ENCODE data around the gene PNPT1. TPM values are rescaled to one million over a fixed set of nuclear protein-coding genes. Genes with fewer than 3 reads are reported as not detected.

The PNPT1 gene
- total and polyA plus RNA-seq, 2 of the 13 experiments (the other 11 are each of a cell fraction or from before 2014, with no cell fraction given) = 23.4 to 61.0 TPM

DNA sequence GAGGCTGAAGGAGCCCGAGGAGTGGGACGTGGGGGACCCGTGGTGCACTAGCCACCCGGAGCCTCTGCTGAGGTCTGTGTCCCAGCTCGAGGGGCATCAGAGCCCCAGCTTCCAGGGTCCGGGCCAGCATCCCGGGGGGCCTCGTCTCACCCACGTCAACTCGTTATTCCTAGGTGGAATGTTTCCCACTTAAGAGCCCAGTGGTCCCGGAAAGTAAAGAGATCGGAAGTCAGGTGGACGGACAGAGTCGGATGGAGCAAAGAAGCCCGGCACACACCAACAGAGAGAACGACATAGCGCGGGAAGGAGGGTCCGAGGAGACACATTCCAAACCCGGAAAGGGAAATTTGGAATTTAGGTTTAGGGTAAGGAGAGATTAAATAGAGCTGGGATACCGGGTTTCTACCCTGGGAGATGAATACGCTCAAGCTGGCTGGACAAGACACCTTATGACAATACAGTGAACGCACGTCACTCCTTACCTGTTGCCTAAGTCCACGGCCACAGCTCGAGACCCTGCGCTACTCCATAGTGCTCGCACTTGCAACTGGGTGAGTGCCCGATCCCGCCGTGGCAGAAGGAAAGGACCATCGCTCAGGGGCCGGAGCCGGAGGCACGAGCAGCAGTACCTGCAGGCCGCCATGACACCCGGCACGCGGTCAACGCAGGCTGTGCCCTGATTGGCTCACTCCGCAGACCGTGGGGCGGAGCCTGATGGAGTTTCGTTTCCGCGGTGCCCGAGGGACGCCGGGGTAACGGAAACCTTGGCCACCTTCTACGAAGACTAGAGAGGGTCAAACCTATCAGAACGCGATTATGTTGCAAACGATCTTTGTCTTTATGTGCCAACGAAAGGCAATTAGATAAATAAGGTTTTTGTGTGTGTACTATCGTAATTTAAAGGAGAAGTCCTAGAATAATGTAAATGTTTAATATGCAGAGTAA is at the start of gene PNPT1 (continued):
- TF ChIP-seq, protein P1, sequence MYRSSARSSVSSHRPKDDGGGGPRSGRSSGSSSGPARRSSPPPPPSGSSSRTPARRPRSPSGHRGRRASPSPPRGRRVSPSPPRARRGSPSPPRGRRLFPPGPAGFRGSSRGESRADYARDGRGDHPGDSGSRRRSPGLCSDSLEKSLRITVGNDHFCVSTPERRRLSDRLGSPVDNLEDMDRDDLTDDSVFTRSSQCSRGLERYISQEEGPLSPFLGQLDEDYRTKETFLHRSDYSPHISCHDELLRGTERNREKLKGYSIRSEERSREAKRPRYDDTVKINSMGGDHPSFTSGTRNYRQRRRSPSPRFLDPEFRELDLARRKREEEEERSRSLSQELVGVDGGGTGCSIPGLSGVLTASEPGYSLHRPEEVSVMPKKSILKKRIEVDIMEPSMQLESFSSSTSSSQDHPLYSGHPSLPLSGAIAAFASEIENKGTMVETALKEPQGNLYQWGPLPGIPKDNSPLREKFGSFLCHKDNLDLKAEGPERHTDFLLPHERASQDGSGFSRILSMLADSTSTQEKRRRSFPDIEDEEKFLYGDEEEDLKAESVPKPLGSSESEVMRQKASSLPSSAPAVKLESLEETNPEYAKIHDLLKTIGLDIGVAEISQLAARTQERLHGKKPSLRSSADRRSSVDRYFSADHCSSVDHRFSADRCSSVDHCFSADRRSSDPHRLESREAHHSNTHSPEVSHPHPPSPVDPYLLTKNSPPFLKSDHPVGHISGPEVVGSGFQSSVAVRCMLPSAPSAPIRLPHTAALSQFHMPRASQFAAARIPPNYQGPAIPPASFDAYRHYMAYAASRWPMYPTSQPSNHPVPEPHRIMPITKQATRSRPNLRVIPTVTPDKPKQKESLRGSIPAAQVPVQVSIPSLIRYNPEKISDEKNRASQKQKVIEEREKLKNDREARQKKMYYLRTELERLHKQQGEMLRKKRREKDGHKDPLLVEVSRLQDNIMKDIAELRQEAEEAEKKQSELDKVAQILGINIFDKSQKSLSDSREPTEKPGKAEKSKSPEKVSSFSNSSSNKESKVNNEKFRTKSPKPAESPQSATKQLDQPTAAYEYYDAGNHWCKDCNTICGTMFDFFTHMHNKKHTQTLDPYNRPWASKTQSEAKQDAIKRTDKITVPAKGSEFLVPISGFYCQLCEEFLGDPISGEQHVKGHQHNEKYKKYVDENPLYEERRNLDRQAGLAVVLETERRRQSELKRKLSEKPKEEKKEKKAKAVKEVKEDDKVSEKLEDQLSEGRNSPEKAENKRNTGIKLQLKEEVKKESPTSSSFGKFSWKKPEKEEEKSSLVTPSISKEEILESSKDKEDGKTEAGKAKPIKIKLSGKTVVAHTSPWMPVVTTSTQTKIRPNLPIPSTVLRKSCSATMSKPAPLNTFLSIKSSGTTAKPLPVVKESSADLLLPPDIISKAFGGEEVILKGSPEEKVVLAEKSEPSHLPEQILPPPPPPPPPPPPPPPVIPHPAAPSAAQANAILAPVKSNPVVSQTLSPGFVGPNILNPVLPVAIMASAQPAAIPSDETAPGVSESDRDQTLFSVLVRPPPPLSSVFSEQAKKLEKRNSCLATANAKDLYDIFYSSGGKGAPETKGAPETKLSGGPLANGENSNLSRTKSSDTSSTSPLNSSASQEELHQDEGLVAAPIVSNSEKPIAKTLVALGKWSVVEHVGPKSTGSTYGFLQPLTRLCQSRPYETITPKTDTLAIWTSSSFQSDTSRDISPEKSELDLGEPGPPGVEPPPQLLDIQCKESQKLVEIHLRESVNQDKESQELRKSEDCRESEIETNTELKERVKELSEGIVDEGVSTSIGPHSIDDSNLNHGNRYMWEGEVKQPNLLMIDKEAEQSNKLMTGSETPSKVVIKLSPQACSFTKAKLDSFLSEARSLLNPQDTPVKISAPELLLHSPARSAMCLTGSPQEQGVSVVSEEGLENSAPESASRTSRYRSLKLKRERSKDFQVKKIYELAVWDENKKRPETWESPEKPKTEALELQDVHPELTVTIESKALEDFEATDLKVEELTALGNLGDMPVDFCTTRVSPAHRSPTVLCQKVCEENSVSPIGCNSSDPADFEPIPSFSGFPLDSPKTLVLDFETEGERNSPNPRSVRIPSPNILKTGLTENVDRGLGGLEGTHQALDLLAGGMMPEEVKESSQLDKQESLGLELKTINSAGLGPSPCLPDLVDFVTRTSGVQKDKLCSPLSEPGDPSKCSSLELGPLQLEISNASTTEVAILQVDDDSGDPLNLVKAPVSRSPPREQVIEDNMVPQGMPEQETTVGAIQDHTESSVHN (CRISPR knock-in tag; IDR thresholded peaks at IDR 0.05) = no peak; the same call in 1 of the 2 replicates
- TF ChIP-seq TGIF2 (CRISPR knock-in tag; IDR thresholded peaks at IDR 0.05) = peak; percentile 76; the same call in 1 of the 2 replicates
- TF ChIP-seq JDP2 (CRISPR knock-in tag; IDR thresholded peaks at IDR 0.05; ENCODE audit: borderline replicate concordance) = no peak
- no peak for TF ChIP-seq REXO4 (CRISPR knock-in tag; IDR thresholded peaks at IDR 0.05; ENCODE audit: borderline replicate concordance)
- TF ChIP-seq, protein P2, sequence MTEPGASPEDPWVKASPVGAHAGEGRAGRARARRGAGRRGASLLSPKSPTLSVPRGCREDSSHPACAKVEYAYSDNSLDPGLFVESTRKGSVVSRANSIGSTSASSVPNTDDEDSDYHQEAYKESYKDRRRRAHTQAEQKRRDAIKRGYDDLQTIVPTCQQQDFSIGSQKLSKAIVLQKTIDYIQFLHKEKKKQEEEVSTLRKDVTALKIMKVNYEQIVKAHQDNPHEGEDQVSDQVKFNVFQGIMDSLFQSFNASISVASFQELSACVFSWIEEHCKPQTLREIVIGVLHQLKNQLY (CRISPR knock-in tag; IDR thresholded peaks at IDR 0.05) = peak; percentile 24; the same call in 1 of the 2 replicates
- TF ChIP-seq, protein P3, sequence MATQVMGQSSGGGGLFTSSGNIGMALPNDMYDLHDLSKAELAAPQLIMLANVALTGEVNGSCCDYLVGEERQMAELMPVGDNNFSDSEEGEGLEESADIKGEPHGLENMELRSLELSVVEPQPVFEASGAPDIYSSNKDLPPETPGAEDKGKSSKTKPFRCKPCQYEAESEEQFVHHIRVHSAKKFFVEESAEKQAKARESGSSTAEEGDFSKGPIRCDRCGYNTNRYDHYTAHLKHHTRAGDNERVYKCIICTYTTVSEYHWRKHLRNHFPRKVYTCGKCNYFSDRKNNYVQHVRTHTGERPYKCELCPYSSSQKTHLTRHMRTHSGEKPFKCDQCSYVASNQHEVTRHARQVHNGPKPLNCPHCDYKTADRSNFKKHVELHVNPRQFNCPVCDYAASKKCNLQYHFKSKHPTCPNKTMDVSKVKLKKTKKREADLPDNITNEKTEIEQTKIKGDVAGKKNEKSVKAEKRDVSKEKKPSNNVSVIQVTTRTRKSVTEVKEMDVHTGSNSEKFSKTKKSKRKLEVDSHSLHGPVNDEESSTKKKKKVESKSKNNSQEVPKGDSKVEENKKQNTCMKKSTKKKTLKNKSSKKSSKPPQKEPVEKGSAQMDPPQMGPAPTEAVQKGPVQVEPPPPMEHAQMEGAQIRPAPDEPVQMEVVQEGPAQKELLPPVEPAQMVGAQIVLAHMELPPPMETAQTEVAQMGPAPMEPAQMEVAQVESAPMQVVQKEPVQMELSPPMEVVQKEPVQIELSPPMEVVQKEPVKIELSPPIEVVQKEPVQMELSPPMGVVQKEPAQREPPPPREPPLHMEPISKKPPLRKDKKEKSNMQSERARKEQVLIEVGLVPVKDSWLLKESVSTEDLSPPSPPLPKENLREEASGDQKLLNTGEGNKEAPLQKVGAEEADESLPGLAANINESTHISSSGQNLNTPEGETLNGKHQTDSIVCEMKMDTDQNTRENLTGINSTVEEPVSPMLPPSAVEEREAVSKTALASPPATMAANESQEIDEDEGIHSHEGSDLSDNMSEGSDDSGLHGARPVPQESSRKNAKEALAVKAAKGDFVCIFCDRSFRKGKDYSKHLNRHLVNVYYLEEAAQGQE (IDR thresholded peaks at IDR 0.05; ENCODE audit: borderline replicate concordance in 1 of 2, low read depth in 1 of 2, low read length in 2 of 2) = peak in 1 of 2 experiments; percentile 41; a peak in 1 of 4 replicates
- no peak for TF ChIP-seq SKI (IDR thresholded peaks at IDR 0.05; ENCODE audit: partially characterized antibody)
- TF ChIP-seq THAP11 (CRISPR knock-in tag; IDR thresholded peaks at IDR 0.05) = peak; percentile 94
- peak; percentile 58; the same call in 1 of the 2 replicates for TF ChIP-seq HIVEP1 (CRISPR knock-in tag; IDR thresholded peaks at IDR 0.05)
- peak; percentile 89 for TF ChIP-seq KDM5A (IDR thresholded peaks at IDR 0.05; ENCODE audit: borderline replicate concordance, low read length)
- TF ChIP-seq ZNF83 (CRISPR knock-in tag; IDR thresholded peaks at IDR 0.05; ENCODE audit: borderline replicate concordance) = no peak; the same call in 1 of the 2 replicates
- TF ChIP-seq ZNF775 (CRISPR knock-in tag; IDR thresholded peaks at IDR 0.05; ENCODE audit: borderline replicate concordance) = no peak
- peak; percentile 92 for TF ChIP-seq ZNF558 (CRISPR knock-in tag; IDR thresholded peaks at IDR 0.05; ENCODE audit: borderline replicate concordance)
- TF ChIP-seq SOX6 (IDR thresholded peaks at IDR 0.05) = no peak
- TF ChIP-seq SOX6 (CRISPR knock-in tag; IDR thresholded peaks at IDR 0.05) = peak; percentile 69
- peak; percentile 88; the same call in 1 of the 2 replicates for TF ChIP-seq ZNF776 (CRISPR knock-in tag; IDR thresholded peaks at IDR 0.05)
